GM23248 (cell line): ENCODE results near the gene SYPL1. TPM values are rescaled to one million over a fixed set of nuclear protein-coding genes. Genes with fewer than 3 reads are reported as not detected.

ENCODE experiments used
- DNase-seq: peaks from one replicate; pipeline ENCODE4 v3.0.0-alpha.2; 2015
- H2AFZ ChIP-seq: fragments of 200-600 bp; sonication (generic); 2 replicates; pipeline ENCODE4 v1.6.1; 2016; ENCODE audit warnings: antibody characterized with exemption
- H3F3A ChIP-seq: fragments of 200-600 bp; sonication (generic); 2 replicates; pipeline ENCODE4 v1.6.1; 2016; ENCODE audit warnings: mild to moderate bottlenecking, antibody characterized with exemption, mixed run types; ENCODE audit not compliant: insufficient read depth
- H3K27ac ChIP-seq: fragments of 200-600 bp; sonication (generic); 2 replicates; pipeline ENCODE4 v1.5.1; 2016; ENCODE audit warnings: mild to moderate bottlenecking
- H3K27me3 ChIP-seq: fragments of 200-600 bp; sonication (generic); replicated peaks from 2 replicates; pipeline ENCODE4 v1.6.1; 2016; ENCODE audit warnings: mild to moderate bottlenecking; ENCODE audit not compliant: insufficient read depth
- H3K36me3 ChIP-seq: fragments of 200-600 bp; sonication (generic); 2 replicates; pipeline ENCODE4 v1.6.1; 2016; ENCODE audit warnings: low read depth, mild to moderate bottlenecking
- H3K4me1 ChIP-seq: fragments of 200-600 bp; sonication (generic); 2 replicates; pipeline ENCODE4 v1.6.1; 2016; ENCODE audit warnings: mild to moderate bottlenecking; ENCODE audit not compliant: insufficient read depth
- H3K4me2 ChIP-seq: fragments of 200-600 bp; sonication (generic); one replicate; pipeline ENCODE4 v1.6.1; 2016; ENCODE audit warnings: mild to moderate bottlenecking; ENCODE audit not compliant: unreplicated experiment
- H3K4me3 ChIP-seq: fragments of 200-600 bp; sonication (generic); 2 replicates; pipeline ENCODE4 v1.5.1; 2016; ENCODE audit warnings: mild to moderate bottlenecking
- H3K79me2 ChIP-seq: fragments of 200-600 bp; sonication (generic); 2 replicates; pipeline ENCODE4 v1.6.1; 2016; ENCODE audit warnings: mild to moderate bottlenecking; ENCODE audit not compliant: insufficient read depth
- H3K9ac ChIP-seq: fragments of 200-600 bp; sonication (generic); 2 replicates; pipeline ENCODE4 v1.6.1; 2016; ENCODE audit warnings: mild to moderate bottlenecking
- H3K9me2 ChIP-seq: fragments of 200-600 bp; sonication (generic); 2 replicates; pipeline ENCODE4 v1.6.1; 2016; ENCODE audit warnings: mixed run types, mild to moderate bottlenecking, moderate library complexity; ENCODE audit not compliant: insufficient read depth
- H3K9me3 ChIP-seq: fragments of 200-600 bp; sonication (generic); one replicate; pipeline ENCODE4 v1.6.1; 2017; ENCODE audit warnings: low read depth
- H4K20me1 ChIP-seq: fragments of 200-600 bp; sonication (generic); 2 replicates; pipeline ENCODE4 v1.6.0; 2016; ENCODE audit not compliant: insufficient read depth
- EZH2 ChIP-seq: fragments of 200-600 bp; sonication (generic); IDR thresholded peaks from 2 replicates; pipeline ENCODE4 v1.6.1; 2018; ENCODE audit warnings: antibody characterized with exemption, mild to moderate bottlenecking; ENCODE audit not compliant: insufficient read depth, poor library complexity, severe bottlenecking
- EZH2phosphoT487 ChIP-seq: fragments of 200-600 bp; sonication (generic); IDR thresholded peaks from 2 replicates; pipeline ENCODE4 v1.6.1; 2018; ENCODE audit warnings: antibody characterized with exemption, moderate library complexity, mild to moderate bottlenecking, low read depth; ENCODE audit not compliant: insufficient read depth
- WGBS, 2 experiments: methylation state at CpG; one replicate each; pipeline ENCODE4 v1.1.6; 2015 to 2017; ENCODE audit warnings: low lambda C conversion rate in 2 of 2, low coverage in 1 of 2; ENCODE audit errors: missing lambda C conversion rate in 2 of 2; 5-methylcytosine and 5-hydroxymethylcytosine counted together
- in situ Hi-C: fragments of 300-500 bp; cut with MboI; formaldehyde crosslinking; loops from 2 replicates; pipeline ENCODE4 v1.15.0; 2020
- polyA plus RNA-seq: library from polyadenylated mRNA; unstranded; fragments of >200 nt; fragmentation: Nextera tagmentation; extraction: Ambion mirVana; gene quantifications from 2 replicates; pipeline ENCODE4 v1.2.1, GENCODE V29; 2016
- total RNA-seq: library from RNA; depleted of rRNA; stranded (reverse); fragments of >200 nt; shearing (Covaris generic); gene quantifications from 2 replicates; pipeline ENCODE4 v1.2.3, GENCODE V29; 2014

The SYPL1 gene
- total and polyA plus RNA-seq, 2 experiments from 2014 or later: 49.0 to 105 TPM

DNA sequence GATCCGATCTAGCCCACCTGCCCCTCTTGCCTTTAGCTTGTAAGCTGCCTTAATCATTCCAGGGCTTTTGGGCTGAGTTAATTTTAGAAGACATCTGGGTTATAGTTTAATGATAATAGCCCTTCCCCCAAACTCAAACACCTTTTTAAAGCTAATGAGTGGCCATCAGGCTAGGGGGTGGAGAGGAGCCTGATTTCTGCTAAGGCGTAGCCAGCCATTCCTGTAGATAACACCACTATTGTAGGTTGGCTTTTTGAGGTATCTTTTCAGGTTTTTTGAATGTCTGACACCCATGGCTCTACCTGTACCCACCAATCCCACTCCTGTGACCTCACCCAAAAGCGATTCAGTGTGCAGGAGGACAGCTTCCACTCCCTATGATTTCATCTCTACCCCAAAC lies 7.6 kb upstream of the SYPL1 start:
- no peak for DNase-seq
- Histone ChIP-seq H3K4me1 (no peaks in the 10 kb centered on the region), H3K27ac (no peak overlapping the region), H3K79me2 (no peaks in the 10 kb centered on the region), H3K9me3 (no peaks in the 10 kb centered on the region), H4K20me1 (no peaks in the 10 kb centered on the region), H3K27me3 (no peaks in the 10 kb centered on the region), H3K36me3 (no peaks in the 10 kb centered on the region), H3K4me3 (no peak overlapping the region), H3K4me2 (no peak overlapping the region), H3K9ac (no peak overlapping the region), H3K9me2 (no peaks in the 10 kb centered on the region), H2AFZ (no peak overlapping the region), H3F3A (no peaks in the 10 kb centered on the region)
- TF ChIP-seq EZH2phosphoT487 (no peak), EZH2 (no peak)
- WGBS, 2 experiments: 85 to 86% methylated on average over 3 of the region's 3 CpGs
- in situ Hi-C loops: no loop called here

GRCh38 chr7:106117786-106118544 lies 5.9 kb upstream of the SYPL1 start:
- no peak for DNase-seq
- Histone ChIP-seq H3F3A (no peaks in the 10 kb centered on the region), H2AFZ (no peak overlapping the region), H3K4me2 (no peak overlapping the region), H3K4me3 (no peak overlapping the region), H3K9me2 (no peaks in the 10 kb centered on the region), H3K27me3 (no peaks in the 10 kb centered on the region), H3K4me1 (no peaks in the 10 kb centered on the region), H3K36me3 (no peaks in the 10 kb centered on the region), H3K27ac (no peak overlapping the region), H3K9ac (no peak overlapping the region), H3K9me3 (no peaks in the 10 kb centered on the region), H4K20me1 (no peaks in the 10 kb centered on the region), H3K79me2 (no peaks in the 10 kb centered on the region)
- 90 to 91% methylated on average over 9 of the region's 9 CpGs for WGBS, 2 experiments
- in situ Hi-C loops: no loop called here
- no peak for TF ChIP-seq EZH2
- no peak for TF ChIP-seq EZH2phosphoT487

- Histone ChIP-seq H4K20me1 (no peaks in the 10 kb centered on the region), H3K9me2 (no peaks in the 10 kb centered on the region), H3K36me3 (no peaks in the 10 kb centered on the region), H3K9me3 (no peaks in the 10 kb centered on the region), H3K4me1 (no peaks in the 10 kb centered on the region), H3K4me3 (no peak overlapping the region), H2AFZ (no peak overlapping the region), H3K9ac (no peak overlapping the region), H3K79me2 (peaks cover 4% of the 10 kb centered on the region), H3K27me3 (no peaks in the 10 kb centered on the region), H3K27ac (no peak overlapping the region), H3K4me2 (no peak overlapping the region), H3F3A (peaks cover 4% of the 10 kb centered on the region)
- 78 to 83% methylated on average over 6 of the region's 6 CpGs for WGBS, 2 experiments
- no peak for DNase-seq
- in situ Hi-C loops: no loop called here
- TF ChIP-seq EZH2 (no peak), EZH2phosphoT487 (no peak)
These were observed 4.1 kb upstream of the SYPL1 start for GRCh38 chr7:106116161-106116704.

DNA sequence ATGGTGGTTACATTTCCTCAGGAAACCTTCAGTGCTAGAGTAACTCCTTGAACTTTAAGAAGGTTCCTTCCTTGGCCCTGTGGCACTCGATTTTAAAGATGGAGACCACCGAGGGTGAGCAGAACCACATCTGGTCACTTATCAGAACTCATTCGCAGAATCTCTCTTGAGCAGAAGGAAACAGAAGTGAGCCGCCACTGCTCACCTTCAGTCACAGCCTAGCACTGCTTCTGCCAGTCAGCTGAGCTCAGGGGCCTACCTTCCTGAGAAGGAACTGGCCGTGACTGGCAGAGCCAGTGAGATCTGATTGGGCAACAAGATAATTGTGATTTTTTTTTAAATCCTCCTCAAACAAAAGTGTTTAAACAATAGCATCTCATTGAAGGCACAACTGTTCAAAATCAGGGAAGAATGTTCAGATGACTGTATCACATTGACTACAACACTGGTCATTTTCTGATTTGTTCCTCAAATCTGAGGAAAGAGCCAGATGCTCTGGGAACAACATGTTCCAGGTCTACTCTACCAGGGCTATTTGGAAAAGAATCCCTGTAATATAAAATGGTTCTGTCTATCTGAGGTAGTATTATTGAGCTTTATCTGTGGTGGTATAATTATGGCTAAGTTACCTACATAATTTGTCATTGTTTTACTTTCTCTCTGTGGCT lies 2.7 kb upstream of the SYPL1 start:
- Histone ChIP-seq H3K4me2 (no peak overlapping the region), H4K20me1 (no peaks in the 10 kb centered on the region), H3K9me2 (no peaks in the 10 kb centered on the region), H3K79me2 (peaks cover 18% of the 10 kb centered on the region), H3K27ac (no peak overlapping the region), H2AFZ (no peak overlapping the region), H3K9ac (no peak overlapping the region), H3K36me3 (no peaks in the 10 kb centered on the region), H3K9me3 (no peaks in the 10 kb centered on the region), H3K4me3 (no peak overlapping the region), H3K4me1 (peaks cover 10% of the 10 kb centered on the region), H3K27me3 (no peaks in the 10 kb centered on the region), H3F3A (peaks cover 7% of the 10 kb centered on the region)
- no peak for DNase-seq
- no peak for TF ChIP-seq EZH2
- no peak for TF ChIP-seq EZH2phosphoT487
- in situ Hi-C loops: no loop called here
- 70 to 74% methylated on average over 5 of the region's 5 CpGs for WGBS, 2 experiments
